ELF-1 (cell line): ENCODE data around the gene CITED1.

Source experiments
- DNase-seq: peaks from one replicate; pipeline ENCODE4 v3.0.0-alpha.2; 2016; ENCODE audit warnings: low read depth, low spot score

Gene CITED1

GRCh38 chrX:72270316-72270866, 35.3 kb downstream of the CITED1 start:
- DNase-seq, result no peak

- DNase-seq, result no peak
Measured at GRCh38 chrX:72269671-72270251, 36.0 kb downstream of the CITED1 start.

GRCh38 chrX:72268597-72269365, 36.9 kb downstream of the CITED1 start:
- no peak for DNase-seq

- no peak for DNase-seq
Measured at GRCh38 chrX:72265263-72265662, 40.5 kb downstream of the CITED1 start.

GRCh38 chrX:72262077-72262476, 43.6 kb downstream of the CITED1 start:
- no peak for DNase-seq

- DNase-seq, result no peak
Measured at GRCh38 chrX:72260448-72260847, 45.3 kb downstream of the CITED1 start.

GRCh38 chrX:72258174-72258573, 47.5 kb downstream of the CITED1 start:
- DNase-seq, result no peak

- DNase-seq, result no peak
Measured at GRCh38 chrX:72255864-72256263, 49.9 kb downstream of the CITED1 start.

- DNase-seq, result peak; percentile 75
Measured at GRCh38 chrX:72255445-72255844, 50.3 kb downstream of the CITED1 start.

- no peak for DNase-seq
Measured at GRCh38 chrX:72254816-72255215, 50.9 kb downstream of the CITED1 start.

- no peak for DNase-seq
Measured at GRCh38 chrX:72253686-72254085, 52.0 kb downstream of the CITED1 start.
